Spleen (tissue), 11 donors: ENCODE data around the gene ABCC1. TPM values are rescaled to one million over a fixed set of nuclear protein-coding genes. Genes with fewer than 3 reads are reported as not detected.

ENCODE experiments used
- DNase-seq: peaks from one replicate; pipeline ENCODE4 v3.0.0-alpha.2; 2020
- H3K27ac ChIP-seq, 8 donors: fragments of 200-600 bp; sonication (generic) in 7 of 8; 1 replicate in 4 of 8; 2 replicates in 4 of 8; pipeline versions ENCODE4 v1.5.0 to v1.8.0; 2016 to 2021; ENCODE audit warnings: inconsistent platforms in 4 of 8, mild to moderate bottlenecking in 4 of 8, moderate library complexity in 1 of 8
- H3K27me3 ChIP-seq, 7 donors: fragments of 200-600 bp; sonication (generic) in 6 of 7; replicated peaks in 1 of 7; 1 replicate in 4 of 7; 2 replicates in 3 of 7; pipeline versions ENCODE4 v1.5.0 to v1.8.0; 2016 to 2021; ENCODE audit warnings: inconsistent platforms in 3 of 7, mild to moderate bottlenecking in 1 of 7
- H3K36me3 ChIP-seq, 6 donors: fragments of 200-600 bp; sonication (generic) in 5 of 6; 1 replicate in 4 of 6; 2 replicates in 2 of 6; pipeline versions ENCODE4 v1.5.0 to v1.8.0; 2016 to 2021; ENCODE audit warnings: inconsistent platforms in 2 of 6
- H3K4me1 ChIP-seq, 6 donors: fragments of 200-600 bp; sonication (generic) in 5 of 6; 1 replicate in 3 of 6; 2 replicates in 3 of 6; pipeline versions ENCODE4 v1.5.0 to v1.8.0; 2016 to 2021; ENCODE audit warnings: inconsistent platforms in 3 of 6
- H3K4me3 ChIP-seq, 8 donors: fragments of 200-600 bp; sonication (generic) in 7 of 8; 1 replicate in 4 of 8; 2 replicates in 4 of 8; pipeline versions ENCODE4 v1.5.0 to v1.8.0; 2016 to 2021; ENCODE audit warnings: inconsistent platforms in 4 of 8, mild to moderate bottlenecking in 4 of 8, moderate library complexity in 2 of 8
- H3K9me3 ChIP-seq, 8 donors: fragments of 200-600 bp; sonication (generic) in 7 of 8; 1 replicate in 4 of 8; 2 replicates in 4 of 8; pipeline versions ENCODE4 v1.5.0 to v1.8.0; 2016 to 2021; ENCODE audit warnings: inconsistent platforms in 4 of 8
- POLR2A ChIP-seq, 3 donors: fragments of 450-650 bp; IDR thresholded peaks; one replicate each; pipeline ENCODE4 v1.5.1; 2017; ENCODE audit warnings: antibody characterized with exemption in 3 of 3, mild to moderate bottlenecking in 1 of 3
- POLR2AphosphoS5 ChIP-seq, 3 donors: sonication (generic); formaldehyde crosslinking; IDR thresholded peaks; one replicate each; pipeline ENCODE4 v1.5.1; 2017; ENCODE audit warnings: antibody characterized with exemption in 3 of 3
- WGBS, 5 donors: extraction: QIAGEN DNeasy Blood & Tissue Kit in 3 of 5; methylation state at CpG; one replicate each; pipeline versions ENCODE4 v1.1.5 to v1.1.7; 2013 to 2018; 5-methylcytosine and 5-hydroxymethylcytosine counted together
- intact Hi-C: fragments of 100-400 bp; cut with DNase I; formaldehyde crosslinking; loops from one replicate; pipeline ENCODE4 v1.15.0; 2023; ENCODE audit warnings: low total_unique reads
- polyA plus RNA-seq, 3 donors: library from polyadenylated mRNA; stranded (reverse); fragments of 200-250 nt; gene quantifications; one replicate each; pipeline ENCODE4 v1.2.1, GENCODE V29; 2013
- total RNA-seq, 7 donors: library from RNA; depleted of rRNA in 3 of 7; stranded (reverse); fragments of >200 nt in 3 of 7; fragmentation: NEBNext Ultra II Directional in 4 of 7; extraction: Animal tissue kit (Norgen Biotek cat#: 25700) in 4 of 7; gene quantifications; one replicate each; pipeline versions ENCODE4 v1.1.0 to v1.2.1, GENCODE V29; 2016 to 2021
- TF ChIP-seq, protein P1 (sequence below), 11 experiments: fragments of 200-600 bp in 7 of 11; fragments of 450-650 bp in 4 of 11; sonication (generic) in 4 of 11; IDR thresholded peaks in 8 of 11; conservative IDR thresholded peaks in 3 of 11; 1 replicate in 7 of 11; 2 replicates in 4 of 11; pipeline versions ENCODE4 v1.4.0 to v1.8.0; 2016 to 2021; ENCODE audit warnings: antibody characterized with exemption in 11 of 11, inconsistent platforms in 4 of 11, mild to moderate bottlenecking in 1 of 11
- donor health status: healthy with polysubstance abuse.
- donor health status: DM: no; HTN: no; CAD: no; lungs with moderate emphysema.
- donor health status: DM: no; HTN: no; CAD: no.
- donor health status: Bipolar disorder and iron deficiency.
- donor health status: healthy.
- donor health status: DM: no; HTN: no; CAD: no.
- donor health status: DM: yes; HTN: yes; CAD: no.

Gene ABCC1
- total and polyA plus RNA-seq, 10 donors = 7.8 to 65.7 (median 52.5) TPM

DNA sequence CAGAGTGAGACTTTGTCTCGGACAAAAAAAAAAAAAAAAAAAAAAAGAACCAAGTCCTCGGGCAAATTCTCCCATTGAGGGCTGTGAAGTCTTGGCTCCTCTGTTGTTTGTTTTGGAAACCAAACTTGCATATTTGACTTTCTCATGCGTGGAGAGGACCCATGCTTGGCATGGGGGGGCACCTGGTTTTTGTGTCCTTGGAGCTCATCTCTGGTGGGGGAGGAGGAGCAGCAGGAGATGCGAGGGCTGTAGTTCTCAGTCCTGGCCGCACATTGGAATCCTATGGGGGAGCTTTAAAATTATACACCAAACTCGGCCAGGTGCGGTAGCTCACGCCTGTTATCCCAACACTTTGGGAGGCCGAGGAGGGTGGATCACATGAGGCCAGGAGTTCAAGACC is 199.3 kb downstream of the ABCC1 start:
- H3K27ac ChIP-seq = no peak overlapping the region
- peaks cover 0 to 17% (median 7%) of the 10 kb centered on the region in 6 donors for H3K4me1 ChIP-seq
- TF ChIP-seq, protein P1, sequence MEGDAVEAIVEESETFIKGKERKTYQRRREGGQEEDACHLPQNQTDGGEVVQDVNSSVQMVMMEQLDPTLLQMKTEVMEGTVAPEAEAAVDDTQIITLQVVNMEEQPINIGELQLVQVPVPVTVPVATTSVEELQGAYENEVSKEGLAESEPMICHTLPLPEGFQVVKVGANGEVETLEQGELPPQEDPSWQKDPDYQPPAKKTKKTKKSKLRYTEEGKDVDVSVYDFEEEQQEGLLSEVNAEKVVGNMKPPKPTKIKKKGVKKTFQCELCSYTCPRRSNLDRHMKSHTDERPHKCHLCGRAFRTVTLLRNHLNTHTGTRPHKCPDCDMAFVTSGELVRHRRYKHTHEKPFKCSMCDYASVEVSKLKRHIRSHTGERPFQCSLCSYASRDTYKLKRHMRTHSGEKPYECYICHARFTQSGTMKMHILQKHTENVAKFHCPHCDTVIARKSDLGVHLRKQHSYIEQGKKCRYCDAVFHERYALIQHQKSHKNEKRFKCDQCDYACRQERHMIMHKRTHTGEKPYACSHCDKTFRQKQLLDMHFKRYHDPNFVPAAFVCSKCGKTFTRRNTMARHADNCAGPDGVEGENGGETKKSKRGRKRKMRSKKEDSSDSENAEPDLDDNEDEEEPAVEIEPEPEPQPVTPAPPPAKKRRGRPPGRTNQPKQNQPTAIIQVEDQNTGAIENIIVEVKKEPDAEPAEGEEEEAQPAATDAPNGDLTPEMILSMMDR (IDR thresholded peaks at IDR 0.05 in 8 of 11, conservative IDR thresholded peaks at IDR 0.05 in 3 of 11) = no peak
- no peak for TF ChIP-seq POLR2A (IDR thresholded peaks at IDR 0.05)
- TF ChIP-seq POLR2AphosphoS5 (IDR thresholded peaks at IDR 0.05) = no peak
- H3K9me3 ChIP-seq = no peaks in the 10 kb centered on the region
- peaks cover 0 to 36% (median 5%) of the 10 kb centered on the region in 6 donors for H3K36me3 ChIP-seq
- intact Hi-C loops = no loop called here
- no peak overlapping the region for H3K4me3 ChIP-seq
- DNase-seq = no peak
- WGBS, 5 donors = 90 to 98% (median 96%) methylated on average over 9 of the region's 9 CpGs
- H3K27me3 ChIP-seq = no peaks in the 10 kb centered on the region

DNA sequence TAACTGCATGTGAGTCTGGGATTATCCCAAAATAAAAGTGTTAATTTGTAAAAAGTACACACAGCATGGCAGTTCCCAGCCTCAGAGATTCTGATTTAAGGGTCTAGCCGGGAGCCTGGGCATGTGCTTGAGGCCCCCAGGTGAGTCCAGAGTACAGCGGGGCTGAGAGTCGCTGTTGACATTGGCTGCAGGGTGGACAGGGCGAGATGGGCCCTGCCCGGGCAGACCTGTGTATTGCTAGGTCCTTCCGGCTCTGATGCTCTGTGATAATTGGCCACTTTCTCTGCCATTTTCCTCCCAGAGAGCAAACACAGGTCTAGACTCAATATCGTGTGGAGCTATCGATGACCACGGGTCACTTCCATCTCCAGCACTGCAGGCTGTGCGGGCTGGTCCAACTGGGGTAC is 200.3 kb downstream of the ABCC1 start:
- TF ChIP-seq, protein P1 (IDR thresholded peaks at IDR 0.05 in 8 of 11, conservative IDR thresholded peaks at IDR 0.05 in 3 of 11) = no peak
- TF ChIP-seq POLR2A (IDR thresholded peaks at IDR 0.05) (no peak), POLR2AphosphoS5 (IDR thresholded peaks at IDR 0.05) (no peak)
- Histone ChIP-seq H3K36me3 (peaks cover 0 to 26% (median 3%) of the 10 kb centered on the region in 6 donors), H3K4me3 (no peak overlapping the region), H3K4me1 (peaks cover 0 to 17% (median 7%) of the 10 kb centered on the region in 6 donors), H3K27ac (peak overlapping the region in 2 of 8 donors; percentile 17 to 40), H3K9me3 (no peaks in the 10 kb centered on the region), H3K27me3 (no peaks in the 10 kb centered on the region)
- WGBS, 5 donors = 83 to 89% (median 85%) methylated on average over 7 to 10 of the region's 10 CpGs
- intact Hi-C loops = no loop called here
- no peak for DNase-seq

DNA sequence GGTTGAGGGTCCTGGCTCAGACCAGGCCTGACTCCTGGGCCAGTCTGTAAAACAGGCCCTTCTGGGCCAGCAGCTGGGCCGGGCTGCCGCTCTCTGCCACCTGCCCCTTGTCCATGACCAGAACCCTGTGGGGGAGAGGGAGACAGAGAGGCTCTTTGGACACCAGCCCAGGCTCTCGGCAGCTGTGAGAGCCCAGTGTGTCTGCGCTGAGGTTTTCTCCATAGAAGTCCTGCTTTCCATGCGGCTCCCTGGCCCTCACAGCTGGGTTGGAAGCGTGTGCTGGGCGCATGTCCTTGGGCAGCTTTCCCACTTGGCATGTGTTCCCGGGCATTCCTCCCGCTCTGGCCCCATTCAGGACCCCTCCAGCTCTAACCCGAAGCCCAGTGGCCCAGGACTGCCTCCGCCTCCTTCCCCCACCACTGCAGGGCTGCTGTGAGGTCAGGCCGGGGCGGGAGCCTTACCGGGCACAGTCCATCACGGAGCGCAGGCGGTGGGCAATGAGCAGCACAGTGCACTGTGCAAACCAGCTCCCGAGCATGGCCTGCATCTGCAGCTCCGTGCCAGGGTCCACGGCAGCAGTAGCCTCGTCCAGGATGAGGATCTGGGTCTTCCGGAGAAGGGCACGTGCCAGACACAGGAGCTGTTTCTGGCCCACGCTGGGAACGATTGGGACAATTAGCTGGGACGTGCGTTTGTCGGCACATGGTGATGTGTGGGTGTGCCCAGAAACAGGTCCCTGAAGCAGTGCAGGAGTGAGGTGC is 200.9 kb downstream of the ABCC1 start:
- TF ChIP-seq POLR2A (IDR thresholded peaks at IDR 0.05) (no peak), POLR2AphosphoS5 (IDR thresholded peaks at IDR 0.05) (peak; percentile 39 to 79 (median 66))
- Histone ChIP-seq H3K27me3 (no peaks in the 10 kb centered on the region), H3K9me3 (no peaks in the 10 kb centered on the region), H3K4me3 (no peak overlapping the region), H3K27ac (peak overlapping the region in 3 of 8 donors; percentile 17 to 40 (median 22)), H3K36me3 (peaks cover 0 to 21% (median 3%) of the 10 kb centered on the region in 6 donors), H3K4me1 (peaks cover 0 to 17% (median 7%) of the 10 kb centered on the region in 6 donors)
- DNase-seq = no peak
- intact Hi-C loops = no loop called here
- WGBS, 5 donors = 60 to 77% (median 67%) methylated on average over 20 to 28 of the region's 28 CpGs

DNA sequence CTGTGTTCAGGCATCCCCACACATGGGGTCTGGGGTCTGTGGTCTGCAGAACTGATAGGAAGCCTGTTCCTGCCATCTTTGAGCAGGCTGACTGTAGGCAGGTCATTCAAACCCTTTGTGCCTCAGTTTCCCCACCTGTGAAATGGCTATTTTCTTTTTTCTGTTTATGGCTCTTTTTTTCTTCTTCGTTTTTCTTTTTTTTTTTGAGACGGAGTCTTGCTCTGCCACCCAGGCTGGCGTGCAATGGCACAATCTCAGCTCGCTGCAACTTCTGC is 201.4 kb downstream of the ABCC1 start:
- no peaks in the 10 kb centered on the region for H3K27me3 ChIP-seq
- intact Hi-C loops = no loop called here
- no peaks in the 10 kb centered on the region for H3K9me3 ChIP-seq
- H3K4me3 ChIP-seq = no peak overlapping the region
- no peak for TF ChIP-seq POLR2A (IDR thresholded peaks at IDR 0.05)
- TF ChIP-seq, protein P1 (IDR thresholded peaks at IDR 0.05 in 8 of 11, conservative IDR thresholded peaks at IDR 0.05 in 3 of 11) = no peak
- TF ChIP-seq POLR2AphosphoS5 (IDR thresholded peaks at IDR 0.05) = no peak
- no peak overlapping the region for H3K27ac ChIP-seq
- no peak for DNase-seq
- WGBS, 5 donors = 89 to 99% (median 92%) methylated on average over 4 of the region's 4 CpGs
- H3K4me1 ChIP-seq = peaks cover 0 to 17% (median 7%) of the 10 kb centered on the region in 6 donors
- peaks cover 0 to 15% (median 3%) of the 10 kb centered on the region in 6 donors for H3K36me3 ChIP-seq
